Urothelium cell line (cell line): ENCODE results near the gene GPANK1.
"Not testable (repeated sequence)": the region's sequence is repeated elsewhere in the genome, so short reads cannot be mapped to it uniquely, and the experiment has no call there.

ENCODE experiments used
- DNase-seq: peaks from one replicate; pipeline ENCODE4 v3.0.0; 2011; ENCODE audit warnings: low spot score, mixed read lengths
- FAIRE-seq: peaks from 2 replicates; lab custom pipeline; 2011; peaks lifted over from hg19 to GRCh38; lab: Jason Lieb, UNC

Gene GPANK1

DNA sequence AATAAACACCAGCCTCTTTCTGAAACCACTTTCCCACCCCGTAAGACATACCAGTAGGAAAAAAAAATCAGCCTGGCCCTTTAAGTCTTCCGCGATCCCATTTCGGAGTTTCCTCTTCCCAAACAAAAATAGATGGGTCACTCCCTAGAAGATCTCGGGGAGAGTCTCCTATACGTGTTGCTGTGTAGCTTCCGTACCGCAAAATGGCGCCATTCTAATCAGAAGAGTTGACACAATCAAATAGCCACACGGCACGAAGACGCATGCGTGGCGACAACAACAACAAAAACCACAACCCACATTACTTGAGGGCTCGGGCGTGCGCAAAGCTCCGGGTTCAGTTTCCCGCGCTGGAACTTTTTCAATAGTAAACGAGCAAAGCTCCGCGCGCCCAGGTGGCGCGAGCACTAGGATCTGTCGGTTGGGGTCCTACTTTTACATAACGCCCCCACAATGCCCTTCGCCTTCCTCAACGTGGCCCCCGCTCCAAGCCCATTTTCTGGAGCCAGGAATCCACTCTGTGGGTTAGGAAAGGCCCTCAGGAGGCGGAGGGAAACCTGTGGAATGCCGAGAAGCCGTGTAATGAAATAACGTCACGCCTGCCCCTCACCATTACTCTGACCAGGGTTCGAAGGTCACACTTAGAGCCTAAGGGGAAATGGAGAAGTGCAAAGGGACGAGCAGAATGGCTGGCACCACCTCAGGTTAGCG lies at the start of gene GPANK1:
GPANK1 (minus strand) TSS at position 208 of the 711 bp plus-strand sequence. CDS start 519 bp downstream, outside the sequence.
- FAIRE-seq = no peak

DNA sequence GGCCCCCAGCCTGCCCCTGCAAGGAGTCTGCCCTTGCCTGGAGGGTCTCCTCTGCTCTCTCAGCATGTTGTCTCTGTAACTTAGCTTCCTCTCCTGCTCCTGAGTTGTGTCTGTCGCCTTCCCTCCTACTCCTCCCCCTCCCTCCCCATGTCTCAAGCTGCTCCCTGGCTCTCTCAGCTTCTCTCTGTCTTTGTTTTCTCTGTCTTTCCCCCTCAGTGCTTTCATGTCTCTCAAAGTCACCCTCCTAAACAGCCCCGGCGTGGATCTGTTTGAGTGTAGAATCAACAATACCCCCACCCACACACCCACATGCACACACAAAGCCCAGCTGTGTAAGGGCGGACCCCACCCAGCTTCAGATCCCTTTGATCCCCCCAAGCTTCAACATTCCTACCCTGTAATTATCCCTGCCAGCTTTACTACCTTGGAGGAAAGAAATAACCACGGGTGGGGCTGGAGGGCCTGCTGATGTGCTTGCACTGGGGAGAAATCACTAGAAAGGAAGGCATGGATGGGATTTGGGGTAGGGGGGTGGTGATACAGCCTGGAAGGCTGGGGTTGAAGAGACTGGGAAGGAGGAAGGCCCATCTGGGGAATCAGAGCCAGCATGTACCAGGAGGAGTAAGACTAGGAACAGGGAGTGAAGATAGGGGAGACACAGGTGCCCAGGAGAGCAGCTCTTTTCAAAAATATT lies 49.3 kb upstream of the GPANK1 start:
- DNase-seq (no peak), FAIRE-seq (peak; percentile 17)

More for the DNA sequence above, at the start of gene GPANK1:
- peak; percentile 69 for DNase-seq

- FAIRE-seq = no peak
- DNase-seq = no peak
These were observed 48.7 kb upstream of the GPANK1 start for GRCh38 chr6:31713465-31713864.

GRCh38 chr6:31712296-31712695 lies 47.5 kb upstream of the GPANK1 start:
- DNase-seq (peak; percentile 29), FAIRE-seq (peak; percentile 56)

DNA sequence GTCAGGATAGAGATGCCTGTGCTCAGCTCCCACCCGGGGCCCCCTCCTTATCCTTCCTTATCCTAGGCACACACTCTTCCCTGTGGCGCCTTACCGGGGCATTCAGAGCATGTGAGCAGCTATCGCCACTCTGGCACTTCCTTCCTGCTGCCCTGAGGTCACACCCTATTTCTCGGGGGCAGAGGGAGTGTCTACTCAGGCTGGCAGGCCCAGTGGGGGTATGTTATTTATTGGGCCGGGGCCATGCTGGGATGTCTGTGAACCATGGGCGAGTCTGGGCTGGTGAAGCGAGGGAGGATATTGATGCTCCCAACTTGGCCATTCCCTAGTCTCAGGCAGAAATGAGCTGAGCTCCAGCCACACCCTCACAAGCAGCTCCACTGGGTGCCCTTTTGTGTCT lies 46.4 kb upstream of the GPANK1 start:
- FAIRE-seq = no peak
- no peak for DNase-seq

DNA sequence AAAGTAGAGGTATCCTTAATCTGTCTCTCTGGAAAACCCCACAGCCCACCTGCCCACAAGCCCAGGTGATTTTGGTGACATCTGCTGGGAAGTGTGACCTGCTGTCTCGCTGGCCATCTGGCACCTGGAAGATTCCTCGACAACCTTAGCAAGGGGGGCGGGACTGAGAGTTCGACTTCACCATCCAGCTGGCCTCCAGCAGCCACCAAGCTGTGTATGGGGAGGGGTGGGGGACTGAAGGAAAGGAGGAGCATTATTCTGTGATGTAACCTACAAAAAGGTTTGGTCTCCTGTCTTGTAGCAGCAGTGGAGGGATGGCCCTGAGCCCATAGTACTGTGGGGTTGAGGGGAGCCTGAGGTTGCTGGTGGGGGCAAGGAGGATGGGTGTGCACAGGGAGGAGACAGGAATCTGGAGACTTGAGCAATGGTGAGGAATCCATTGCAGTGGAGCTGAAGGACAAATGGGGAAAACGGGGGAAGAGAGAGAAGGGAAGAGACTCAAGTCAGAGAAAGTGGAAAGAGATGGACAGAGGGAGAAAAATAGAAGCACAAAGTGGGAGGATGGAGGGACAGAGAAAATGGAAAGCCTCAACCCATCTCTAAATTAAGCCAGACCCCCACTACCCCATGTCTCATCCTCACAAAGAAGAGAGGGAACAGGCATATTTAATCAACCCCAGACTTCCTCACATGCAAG lies 45.9 kb upstream of the GPANK1 start:
- FAIRE-seq = no peak
- DNase-seq = no peak

GRCh38 chr6:31709157-31709556 lies 44.4 kb upstream of the GPANK1 start:
- FAIRE-seq, DNase-seq: not testable (repeated sequence)

- FAIRE-seq = no peak
These were observed 43.4 kb upstream of the GPANK1 start for GRCh38 chr6:31708224-31708623.

DNA sequence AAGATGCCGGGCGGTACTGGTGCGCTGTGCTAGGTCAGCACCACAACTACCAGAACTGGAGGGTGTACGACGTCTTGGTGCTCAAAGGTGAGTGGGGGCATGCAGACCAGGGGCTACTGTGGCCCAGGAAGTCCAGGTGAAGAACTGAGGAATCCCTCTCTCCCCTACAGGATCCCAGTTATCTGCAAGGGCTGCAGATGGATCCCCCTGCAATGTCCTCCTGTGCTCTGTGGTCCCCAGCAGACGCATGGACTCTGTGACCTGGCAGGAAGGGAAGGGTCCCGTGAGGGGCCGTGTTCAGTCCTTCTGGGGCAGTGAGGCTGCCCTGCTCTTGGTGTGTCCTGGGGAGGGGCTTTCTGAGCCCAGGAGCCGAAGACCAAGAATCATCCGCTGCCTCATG lies 42.9 kb upstream of the GPANK1 start:
- no peak for FAIRE-seq
- no peak for DNase-seq

More at GRCh38 chr6:31708224-31708623, 43.4 kb upstream of the GPANK1 start:
- DNase-seq = no peak

GRCh38 chr6:31706599-31706998 lies 41.8 kb upstream of the GPANK1 start, which contains the start of gene LY6G6F:
Gene LY6G6F (plus strand): TSS chr6:31706866. CDS start chr6:31706907, 41 bp downstream.
- FAIRE-seq (no peak), DNase-seq (no peak)

- FAIRE-seq (no peak), DNase-seq (no peak)
These were observed 41.1 kb upstream of the GPANK1 start for GRCh38 chr6:31705931-31706330.

- DNase-seq = peak; percentile 99
- peak; percentile 69 for FAIRE-seq
These were observed 38.3 kb upstream of the GPANK1 start, which contains the start of gene ABHD16A for GRCh38 chr6:31702819-31703716. Gene ABHD16A (minus strand): TSS chr6:31703324. CDS start chr6:31703281, 43 bp downstream.

DNA sequence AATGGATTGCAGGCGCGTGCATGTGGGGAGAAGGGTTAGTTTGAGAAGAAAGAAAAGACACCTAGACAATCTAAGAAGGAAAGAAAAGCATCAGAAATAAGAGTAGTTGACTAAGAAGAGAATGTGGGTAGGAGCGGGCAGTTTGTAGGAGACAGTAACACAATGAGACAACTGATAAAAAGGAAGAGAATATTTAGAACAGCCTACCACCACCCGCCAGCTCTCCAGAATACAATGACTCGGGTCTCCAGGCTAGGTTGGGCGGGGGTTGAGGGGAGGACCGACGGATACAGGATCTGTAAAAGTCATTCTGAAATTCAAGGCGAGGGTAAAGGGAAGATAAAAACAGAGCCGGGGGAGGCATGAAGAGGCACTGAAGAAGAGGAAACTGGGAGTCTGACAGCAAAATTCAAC lies 37.6 kb upstream of the GPANK1 start:
- FAIRE-seq = no peak

GRCh38 chr6:31701666-31702404 lies 37.0 kb upstream of the GPANK1 start:
- DNase-seq = no peak
- FAIRE-seq = no peak

More for the DNA sequence above, 37.6 kb upstream of the GPANK1 start:
- DNase-seq = peak; percentile 26

GRCh38 chr6:31700740-31701401 lies 36.1 kb upstream of the GPANK1 start:
- FAIRE-seq = no peak
- DNase-seq = no peak

DNA sequence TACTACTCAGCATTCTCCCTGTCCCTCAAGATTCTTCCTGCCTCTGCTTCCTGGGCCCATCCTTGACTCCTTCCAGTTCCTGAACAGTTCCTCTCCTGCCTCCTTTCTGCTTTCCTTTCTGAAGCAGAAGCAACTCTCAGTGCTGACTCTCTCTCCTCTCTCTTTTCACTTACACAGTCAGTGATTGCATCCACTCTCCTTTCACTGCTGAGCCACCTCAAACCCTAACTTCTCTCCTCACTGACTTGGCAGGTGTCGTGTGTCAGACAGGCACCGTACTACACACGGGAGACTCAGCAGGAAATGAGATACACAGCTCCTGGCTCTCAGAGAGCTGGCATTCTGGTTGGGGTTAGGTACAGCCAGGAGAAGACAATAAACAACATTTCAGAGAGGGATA lies 32.8 kb upstream of the GPANK1 start:
- no peak for DNase-seq
- FAIRE-seq = no peak

DNA sequence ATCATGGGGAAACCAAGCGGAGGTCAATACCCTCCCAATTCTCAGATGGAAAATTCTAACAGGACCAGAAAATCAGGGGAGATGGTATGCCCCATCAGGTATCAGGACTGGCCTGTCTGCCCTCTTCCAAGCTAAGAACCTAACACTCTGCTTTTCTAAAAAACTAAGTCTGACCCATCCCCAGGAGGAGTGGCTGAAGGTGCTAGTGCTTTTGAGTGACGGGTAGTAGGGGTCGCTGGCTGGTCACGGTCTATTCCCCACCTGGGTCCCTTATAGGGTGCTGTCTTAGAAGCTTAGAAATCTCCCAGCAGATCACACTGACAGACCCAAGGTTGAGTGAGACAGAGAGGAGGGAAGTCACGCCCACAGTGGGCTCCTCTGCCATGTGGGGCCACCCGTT lies 28.7 kb upstream of the GPANK1 start:
- no peak for FAIRE-seq
- DNase-seq = no peak

GRCh38 chr6:31692886-31693285 lies 28.1 kb upstream of the GPANK1 start:
- FAIRE-seq (no peak), DNase-seq (no peak)

GRCh38 chr6:31692353-31692752 lies 27.6 kb upstream of the GPANK1 start:
- DNase-seq (no peak), FAIRE-seq (no peak)
